AG09309 (cell line): ENCODE measurements around the gene RHOBTB3.
"Not testable (repeated sequence)": the region's sequence is repeated elsewhere in the genome, so short reads cannot be mapped to it uniquely, and the experiment has no call there.

Source experiments
- DNase-seq: peaks from one replicate; pipeline ENCODE4 v3.0.0-alpha.2; 2010; ENCODE audit warnings: low read depth
- H3K4me3 ChIP-seq: 2 replicates; pipeline ENCODE4 v1.5.1; 2011; ENCODE audit warnings: mild to moderate bottlenecking, low read depth, low read length, moderate library complexity; ENCODE audit not compliant: control insufficient read depth
- TF ChIP-seq, protein P1 (sequence below): IDR thresholded peaks from 2 replicates; pipeline ENCODE4 v1.5.1; 2011; ENCODE audit warnings: mild to moderate bottlenecking, low read depth, low read length, inconsistent platforms; ENCODE audit not compliant: insufficient read depth, control insufficient read depth; ENCODE audit errors: missing control alignments

RHOBTB3 gene

DNA sequence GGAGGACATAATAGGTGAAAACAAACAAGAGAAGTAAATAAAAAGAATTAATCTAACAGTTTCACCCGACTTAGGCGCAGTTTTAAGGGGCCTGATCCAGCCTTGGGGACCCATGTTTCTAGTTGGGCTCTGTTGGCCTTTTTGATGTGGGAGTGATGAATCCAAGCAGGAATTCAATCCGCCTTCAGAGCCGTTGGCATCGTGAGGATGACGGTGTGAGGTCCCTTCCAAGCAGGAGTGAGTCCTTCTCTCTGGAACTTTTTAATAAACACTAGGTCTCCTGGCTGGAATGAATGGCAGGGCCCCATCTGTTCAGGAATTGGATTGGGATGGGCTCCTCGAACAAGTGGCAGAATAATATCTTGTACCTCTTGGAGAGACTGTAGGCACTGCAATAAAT lies 22.3 kb upstream of the RHOBTB3 start:
- H3K4me3 ChIP-seq, result no peak overlapping the region
- DNase-seq, result no peak
- TF ChIP-seq, protein P1, sequence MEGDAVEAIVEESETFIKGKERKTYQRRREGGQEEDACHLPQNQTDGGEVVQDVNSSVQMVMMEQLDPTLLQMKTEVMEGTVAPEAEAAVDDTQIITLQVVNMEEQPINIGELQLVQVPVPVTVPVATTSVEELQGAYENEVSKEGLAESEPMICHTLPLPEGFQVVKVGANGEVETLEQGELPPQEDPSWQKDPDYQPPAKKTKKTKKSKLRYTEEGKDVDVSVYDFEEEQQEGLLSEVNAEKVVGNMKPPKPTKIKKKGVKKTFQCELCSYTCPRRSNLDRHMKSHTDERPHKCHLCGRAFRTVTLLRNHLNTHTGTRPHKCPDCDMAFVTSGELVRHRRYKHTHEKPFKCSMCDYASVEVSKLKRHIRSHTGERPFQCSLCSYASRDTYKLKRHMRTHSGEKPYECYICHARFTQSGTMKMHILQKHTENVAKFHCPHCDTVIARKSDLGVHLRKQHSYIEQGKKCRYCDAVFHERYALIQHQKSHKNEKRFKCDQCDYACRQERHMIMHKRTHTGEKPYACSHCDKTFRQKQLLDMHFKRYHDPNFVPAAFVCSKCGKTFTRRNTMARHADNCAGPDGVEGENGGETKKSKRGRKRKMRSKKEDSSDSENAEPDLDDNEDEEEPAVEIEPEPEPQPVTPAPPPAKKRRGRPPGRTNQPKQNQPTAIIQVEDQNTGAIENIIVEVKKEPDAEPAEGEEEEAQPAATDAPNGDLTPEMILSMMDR, result no peak

DNA sequence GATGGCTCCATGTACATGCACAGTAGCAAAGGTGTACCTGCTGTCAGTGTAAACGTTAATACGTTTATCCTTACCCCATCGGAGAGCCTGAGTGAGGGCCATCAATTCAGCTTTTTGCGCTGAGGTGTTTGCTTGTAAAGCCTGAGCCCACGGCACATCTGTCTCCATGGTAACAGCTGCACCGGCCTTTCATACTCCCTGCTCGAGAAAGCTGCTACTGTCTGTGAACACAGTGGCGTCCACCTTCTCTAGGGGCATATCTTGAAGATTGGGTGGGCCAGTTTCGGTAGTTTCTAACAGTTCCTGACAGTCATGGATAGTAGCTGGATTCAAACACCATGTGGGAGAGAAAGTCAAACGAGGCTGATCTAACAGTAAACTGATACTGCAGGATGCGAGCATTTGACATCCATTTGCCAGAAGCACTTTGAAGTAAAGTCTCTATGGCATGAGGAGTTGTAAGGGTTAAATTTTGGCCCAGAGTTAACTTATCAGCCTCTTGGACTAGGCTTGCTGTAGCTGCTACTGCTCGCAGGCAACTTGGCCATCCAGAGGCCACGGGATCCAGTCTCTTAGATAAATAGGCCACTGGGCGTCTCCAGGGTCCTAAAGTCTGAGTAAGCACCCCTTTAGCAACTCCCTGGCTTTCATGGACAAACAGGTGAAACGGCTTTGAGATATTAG lies 21.0 kb upstream of the RHOBTB3 start:
- no peak for DNase-seq
- TF ChIP-seq, protein P1, result no peak
- no peak overlapping the region for H3K4me3 ChIP-seq

DNA sequence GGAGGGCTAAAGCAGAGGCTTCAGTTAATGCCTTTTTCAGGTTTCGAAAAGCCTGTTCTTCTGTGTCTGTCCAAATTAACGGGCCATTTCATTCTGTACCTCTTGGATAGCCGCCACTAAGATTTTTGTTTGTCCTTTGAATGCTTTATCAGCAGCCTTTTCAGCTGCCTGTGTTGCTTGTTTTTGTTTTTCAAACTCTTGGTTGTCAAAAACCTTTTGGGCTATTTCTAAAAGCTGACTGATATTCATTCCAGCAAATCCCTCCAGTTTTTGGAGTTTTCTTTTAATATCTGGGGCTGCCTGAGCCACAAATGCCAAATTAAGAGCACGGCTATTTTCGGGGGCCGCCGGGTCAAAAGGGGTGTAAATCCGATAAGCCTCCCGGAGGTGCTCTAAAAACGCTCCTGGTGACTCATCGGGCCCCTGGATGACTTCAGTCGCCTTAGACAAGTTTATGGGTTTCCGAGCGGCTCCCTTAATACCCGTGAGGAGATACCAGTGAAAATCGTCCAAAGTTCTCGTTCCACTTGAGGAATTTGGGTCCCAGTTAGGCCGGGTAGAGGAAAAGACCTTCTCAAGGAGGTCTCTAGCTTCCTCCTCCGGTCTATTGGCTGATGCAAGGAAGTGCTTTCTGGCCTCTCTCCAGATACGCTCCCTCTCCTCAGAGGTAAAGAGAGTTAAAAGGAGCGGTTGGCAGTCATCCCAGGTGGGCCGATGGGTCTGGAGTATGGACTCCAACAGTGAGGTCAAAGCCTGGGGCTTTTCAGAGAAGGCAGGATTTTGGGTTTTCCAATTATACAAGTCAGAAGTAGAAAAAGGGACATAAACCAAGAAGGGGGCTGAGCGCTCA lies 20.3 kb upstream of the RHOBTB3 start:
- not testable (repeated sequence) for DNase-seq, H3K4me3 ChIP-seq

DNA sequence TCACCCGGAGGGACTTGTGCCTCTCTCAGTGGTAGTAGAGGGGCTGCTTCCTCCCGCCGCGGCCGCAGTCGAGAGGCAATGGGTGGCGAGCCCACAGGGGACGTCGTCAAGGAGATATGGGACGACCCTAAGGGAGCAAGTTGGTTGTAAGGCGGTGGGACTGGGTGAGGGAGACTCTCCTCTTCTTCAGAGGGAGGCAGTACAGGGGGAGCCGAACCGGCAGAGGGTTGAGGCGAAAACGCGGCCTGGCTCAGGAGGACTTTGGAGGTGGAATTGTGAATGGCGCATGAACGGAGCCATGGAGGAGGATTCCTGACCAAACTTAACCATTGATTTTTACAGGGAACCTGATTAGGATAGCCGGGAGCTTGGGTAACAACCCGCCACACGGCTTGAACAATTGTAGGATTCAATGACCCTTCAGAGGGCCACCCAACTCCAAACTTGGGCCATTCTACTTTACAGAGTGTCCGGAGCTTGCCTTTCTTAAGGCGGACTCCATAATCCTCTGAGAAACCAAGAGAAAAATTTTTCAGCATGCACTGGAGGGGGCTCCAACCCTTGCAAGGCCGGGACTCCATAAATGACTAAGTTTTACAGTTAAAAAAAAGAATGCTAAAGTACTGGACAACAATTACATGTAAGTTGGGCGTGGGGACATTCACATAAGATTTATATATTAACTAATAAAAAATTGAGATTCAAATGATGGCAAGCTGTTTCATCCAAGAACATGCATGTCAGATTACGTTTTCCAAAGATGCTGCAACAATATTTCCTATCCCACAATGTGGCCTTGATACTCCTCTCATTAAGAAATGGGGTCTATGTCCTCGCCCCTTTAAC lies 19.4 kb upstream of the RHOBTB3 start:
- TF ChIP-seq, protein P1, result no peak
- H3K4me3 ChIP-seq, result no peak overlapping the region
- DNase-seq, result no peak

DNA sequence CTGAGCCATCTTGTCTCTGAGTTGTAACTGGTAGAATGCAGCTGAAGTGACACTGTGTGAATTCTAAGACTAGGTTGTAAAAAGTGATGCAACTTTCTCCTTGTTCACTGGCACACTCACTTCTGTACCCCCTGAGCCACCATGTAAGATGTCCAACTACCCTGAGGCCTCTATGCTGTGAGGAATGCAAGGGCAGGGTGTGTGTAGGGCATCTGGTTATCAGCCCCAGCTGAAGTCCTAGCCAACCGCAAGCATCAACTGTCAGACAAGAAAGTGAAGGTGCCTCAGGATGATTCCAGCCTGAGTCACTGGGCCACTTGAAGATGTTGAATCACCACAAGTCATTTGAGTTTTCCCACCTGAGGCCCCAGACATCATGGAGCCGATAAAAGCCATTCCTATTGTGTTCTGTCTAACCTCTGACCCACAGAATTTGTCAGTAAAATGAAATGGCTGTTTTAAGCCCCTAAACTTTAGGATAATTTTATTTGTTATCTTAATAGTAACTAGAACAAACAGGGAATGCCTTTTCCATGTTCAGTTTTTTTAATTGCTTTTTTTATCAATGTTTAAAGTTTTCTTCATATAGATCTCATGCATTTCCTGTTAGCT lies 18.7 kb upstream of the RHOBTB3 start:
- no peak overlapping the region for H3K4me3 ChIP-seq
- no peak for DNase-seq
- TF ChIP-seq, protein P1, result no peak

DNA sequence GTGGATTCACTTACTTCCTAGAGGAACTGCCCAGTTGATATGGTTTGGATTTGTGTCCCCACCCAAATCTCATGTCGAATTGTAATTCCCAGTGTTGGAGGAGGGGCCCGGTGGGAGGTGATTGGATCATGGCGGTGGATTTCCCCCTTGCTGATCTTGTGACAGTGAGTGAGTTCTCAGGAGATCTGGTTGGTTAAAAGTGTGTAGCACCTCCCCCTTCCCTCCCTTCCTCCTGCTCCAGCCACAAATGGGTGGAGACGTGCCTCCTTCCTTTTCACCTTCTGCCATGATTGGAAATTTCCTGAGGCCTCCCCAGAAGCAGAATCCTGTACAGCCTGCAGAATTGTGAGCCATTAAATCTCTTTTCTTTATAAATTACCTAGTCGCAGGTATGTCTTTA lies 17.9 kb upstream of the RHOBTB3 start:
- not testable (repeated sequence) for H3K4me3 ChIP-seq, DNase-seq

DNA sequence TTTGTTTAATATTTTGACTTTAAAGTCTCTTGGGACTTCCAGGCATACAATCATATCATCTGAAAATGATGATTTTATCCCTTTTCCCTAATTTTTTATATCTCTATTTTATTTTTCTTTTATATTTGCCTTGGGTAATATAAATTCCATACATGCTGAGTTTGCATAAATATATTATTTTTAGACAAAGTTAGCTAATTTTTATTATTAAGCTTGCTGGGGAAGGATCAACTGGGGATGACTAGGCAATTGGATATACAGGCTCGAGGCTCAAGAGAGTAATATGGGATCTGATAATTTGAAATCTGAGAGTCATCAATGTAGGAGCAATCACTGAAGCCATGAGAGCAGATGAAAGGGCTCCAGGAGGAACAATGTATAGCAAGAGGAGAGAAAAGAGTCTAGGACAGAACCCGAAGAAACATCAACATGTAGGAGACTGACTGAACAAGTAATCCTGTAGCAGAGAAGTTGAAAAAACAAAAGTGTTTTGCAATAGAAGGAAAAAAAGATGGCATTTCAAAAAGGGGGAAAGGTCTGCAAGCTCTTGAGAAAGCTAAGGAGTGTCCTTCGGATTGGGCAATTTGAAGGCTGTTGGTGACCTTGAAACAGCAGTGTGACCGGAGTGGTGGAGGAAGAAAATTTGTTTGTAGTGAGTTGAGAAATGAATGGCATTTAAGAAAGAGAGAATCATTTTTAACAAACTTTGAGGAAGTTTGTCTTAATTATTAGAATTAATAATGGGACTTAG lies 17.0 kb upstream of the RHOBTB3 start:
- TF ChIP-seq, protein P1, result no peak
- DNase-seq, result no peak

More for the DNA sequence above, 17.0 kb upstream of the RHOBTB3 start:
- no peak overlapping the region for H3K4me3 ChIP-seq
